GM11168 (cell line): ENCODE measurements around the gene STK40.

Experiments used
- in situ Hi-C: fragments of 300-500 bp; cut with MboI; formaldehyde crosslinking; loops from one replicate; pipeline ENCODE4 v1.12.0; 2022; ENCODE audit warnings: low sequenced_read_pairs; ENCODE audit not compliant: unreplicated experiment

The STK40 gene

GRCh38 chr1:36346741-36347370 lies 38.9 kb downstream of the STK40 start:
- in situ Hi-C loops = loop anchor here (5.0 kb wide), 1 partner anchor 75 kb away; no protein-coding TSS in a partner anchor

- in situ Hi-C loops = loop anchor here (5.0 kb wide), 1 partner anchor 77 kb away; no protein-coding TSS in a partner anchor
These were observed 40.4 kb downstream of the STK40 start for GRCh38 chr1:36345353-36345752.

GRCh38 chr1:36344395-36344680 lies 41.4 kb downstream of the STK40 start:
- in situ Hi-C loops = no loop called here

GRCh38 chr1:36343651-36344394 lies 41.9 kb downstream of the STK40 start:
- in situ Hi-C loops = no loop called here

- in situ Hi-C loops = no loop called here
These were observed 43.1 kb downstream of the STK40 start for GRCh38 chr1:36342426-36343185.

GRCh38 chr1:36341626-36342320 lies 44.0 kb downstream of the STK40 start:
- in situ Hi-C loops = no loop called here

GRCh38 chr1:36339615-36340014 lies 46.1 kb downstream of the STK40 start:
- in situ Hi-C loops = no loop called here

GRCh38 chr1:36339215-36339614 lies 46.5 kb downstream of the STK40 start:
- in situ Hi-C loops = no loop called here

GRCh38 chr1:36337830-36338229 lies 47.9 kb downstream of the STK40 start:
- in situ Hi-C loops = no loop called here

GRCh38 chr1:36330940-36331339 lies 54.8 kb downstream of the STK40 start:
- in situ Hi-C loops = no loop called here

- in situ Hi-C loops = no loop called here
These were observed 55.9 kb downstream of the STK40 start for GRCh38 chr1:36329817-36330216.

- in situ Hi-C loops = no loop called here
These were observed 57.0 kb downstream of the STK40 start for GRCh38 chr1:36328713-36329112.

- in situ Hi-C loops = no loop called here
These were observed 57.6 kb downstream of the STK40 start for GRCh38 chr1:36328088-36328480.

- in situ Hi-C loops = no loop called here
These were observed 58.2 kb downstream of the STK40 start for GRCh38 chr1:36327421-36328087.

- in situ Hi-C loops = no loop called here
These were observed 59.2 kb downstream of the STK40 start for GRCh38 chr1:36326499-36326898.

- in situ Hi-C loops = no loop called here
These were observed 61.4 kb downstream of the STK40 start for GRCh38 chr1:36324353-36324703.

- in situ Hi-C loops = no loop called here
These were observed 61.9 kb downstream of the STK40 start, which contains the start of gene EVA1B for GRCh38 chr1:36323636-36324352. Gene EVA1B (minus strand): TSS chr1:36323645. CDS start chr1:36323037, 608 bp downstream.

GRCh38 chr1:36322786-36323635 lies 62.7 kb downstream of the STK40 start:
- in situ Hi-C loops = no loop called here
